HG03457 (cell line): Measurements from ENCODE around the gene LIPE.

Source experiments
- ATAC-seq: cut with Tn5 transposase; IDR thresholded peaks from one replicate; pipeline ENCODE4 v1.9.1; 2021; ENCODE audit warnings: moderate number of reproducible peaks; ENCODE audit not compliant: unreplicated experiment

LIPE gene

DNA sequence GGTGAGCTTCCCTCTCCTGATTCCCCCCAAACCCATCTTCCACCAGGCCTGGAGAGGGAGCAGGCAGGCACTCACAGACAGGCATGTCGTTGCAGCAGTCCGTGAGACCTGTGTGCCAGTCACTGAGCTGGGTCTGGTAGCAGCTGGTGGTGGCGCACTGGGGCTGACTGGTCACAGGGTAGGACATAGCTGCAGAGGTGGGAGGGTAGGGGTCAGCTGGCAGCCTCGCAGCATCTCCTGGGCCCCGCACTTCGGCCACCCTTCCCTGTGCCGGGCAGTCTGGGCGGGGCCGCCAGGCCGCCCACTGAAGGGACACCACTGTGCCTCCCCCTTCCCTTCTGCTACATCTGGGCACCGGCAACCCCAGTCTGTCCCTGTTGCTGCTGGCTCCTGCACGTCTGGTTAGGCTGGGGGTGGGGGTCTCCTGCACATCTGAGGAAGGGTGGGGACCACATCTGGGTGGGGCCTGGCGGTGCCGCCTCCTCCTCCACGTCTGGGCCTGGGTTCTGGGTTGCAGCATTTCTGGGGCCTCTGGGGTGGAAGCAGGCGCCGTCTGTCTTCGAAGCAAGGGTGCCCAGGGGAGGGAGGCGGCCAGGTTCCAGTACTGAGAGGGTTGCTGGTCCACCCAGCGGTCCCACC is 38.2 kb downstream of the LIPE start:
- ATAC-seq, result no peak

DNA sequence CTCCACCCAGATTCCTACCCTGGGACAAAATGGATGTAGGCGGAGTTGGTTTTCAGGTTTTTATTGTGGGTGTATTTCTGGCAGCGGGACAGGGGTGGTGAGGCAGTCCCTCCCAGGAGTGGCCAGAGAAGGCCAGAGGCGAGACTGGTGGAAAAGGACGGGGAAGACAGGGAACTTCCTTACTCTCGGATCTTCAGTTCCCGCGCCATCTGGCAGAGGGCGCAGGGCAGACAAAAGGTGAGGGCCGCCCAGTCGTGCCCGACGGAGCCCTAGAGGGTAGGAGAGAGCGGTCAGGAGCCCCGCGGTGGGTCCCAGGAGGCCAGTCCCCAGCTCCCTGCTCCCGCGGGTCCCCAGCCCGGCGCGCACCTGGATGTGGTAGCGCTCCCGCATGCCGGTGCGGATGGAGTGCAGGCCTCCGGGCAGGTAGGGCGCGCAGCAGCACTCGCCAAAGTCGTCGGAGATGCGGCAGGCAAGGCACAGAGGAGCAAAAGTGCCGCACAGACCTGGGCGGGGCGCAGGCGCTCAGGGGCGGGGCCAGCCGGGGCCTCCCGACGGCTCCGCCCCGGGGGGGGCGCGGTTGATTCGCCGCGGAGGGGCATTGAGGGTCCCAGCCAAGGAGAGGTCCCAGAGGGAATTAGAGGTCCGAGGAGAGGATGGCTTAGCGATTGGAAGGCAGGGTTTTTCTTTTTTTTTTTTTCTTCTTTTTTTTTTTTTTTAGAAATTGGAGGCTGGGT is 40.0 kb downstream of the LIPE start:
- no peak for ATAC-seq

DNA sequence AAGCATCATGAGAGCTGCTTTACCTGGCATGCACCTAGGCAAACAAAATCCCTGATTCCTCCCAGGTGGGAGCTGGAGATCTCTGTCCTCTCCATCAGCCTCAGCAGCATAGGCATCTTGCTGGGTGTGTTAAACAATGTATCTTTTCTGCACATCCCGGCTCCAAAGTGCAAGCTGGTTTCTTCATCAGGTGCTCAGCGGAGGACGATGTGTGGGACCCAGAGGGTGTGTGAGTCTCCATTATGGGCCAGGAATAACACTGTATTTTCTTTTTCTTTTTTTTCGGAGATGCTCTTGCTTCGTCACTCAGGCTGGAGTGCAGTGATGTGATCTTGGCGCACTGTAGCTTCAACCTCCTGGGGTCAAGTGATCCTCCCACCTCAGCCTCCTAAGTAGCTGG is 47.0 kb downstream of the LIPE start:
- no peak for ATAC-seq

DNA sequence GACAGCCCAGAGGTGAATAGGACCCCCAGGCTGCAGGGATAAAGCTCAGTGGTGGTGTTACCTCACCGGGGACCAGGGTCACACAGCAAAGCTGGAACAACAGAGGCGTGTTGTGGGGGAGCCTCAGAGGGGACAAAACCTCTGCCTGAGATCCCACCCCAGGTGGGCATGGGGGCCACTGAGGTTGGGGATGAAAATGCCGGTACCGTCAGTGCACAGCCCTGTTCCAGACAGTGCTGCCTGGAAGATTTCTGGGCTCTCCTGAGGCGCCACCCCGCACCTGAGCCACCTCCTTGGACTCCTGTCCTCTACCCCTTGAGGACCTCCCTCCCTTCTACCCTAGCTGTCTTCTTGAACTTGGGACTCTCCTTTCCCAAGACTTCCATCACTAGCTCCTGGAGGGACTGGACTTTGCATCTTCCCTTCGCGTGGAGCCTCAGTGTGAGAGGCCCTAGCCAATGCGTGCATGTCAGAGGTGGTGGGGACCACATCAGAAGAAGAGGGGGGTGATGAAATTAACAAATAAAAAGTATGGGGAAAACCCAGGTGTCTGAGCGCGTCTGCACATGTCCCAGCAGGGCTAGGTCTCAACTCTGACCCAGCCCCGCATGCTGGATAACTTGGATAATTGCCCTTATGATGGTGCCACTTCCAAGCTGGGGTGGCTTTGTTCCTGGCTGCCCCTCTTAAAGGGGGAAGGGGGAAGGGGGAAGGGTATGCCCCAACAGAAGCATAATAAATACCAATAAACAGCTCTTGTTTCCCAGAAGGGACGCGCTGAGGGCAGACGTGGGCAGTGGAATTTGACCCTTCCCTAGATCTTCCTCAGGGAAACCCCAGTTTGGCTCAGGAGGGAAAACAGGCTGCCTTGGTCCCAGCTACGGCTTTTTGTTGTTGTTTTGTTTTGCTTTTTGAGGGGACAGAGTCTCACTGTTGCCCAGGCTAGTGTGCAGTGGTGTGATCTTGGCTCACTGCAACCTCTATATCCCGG is 48.7 kb downstream of the LIPE start:
- no peak for ATAC-seq

DNA sequence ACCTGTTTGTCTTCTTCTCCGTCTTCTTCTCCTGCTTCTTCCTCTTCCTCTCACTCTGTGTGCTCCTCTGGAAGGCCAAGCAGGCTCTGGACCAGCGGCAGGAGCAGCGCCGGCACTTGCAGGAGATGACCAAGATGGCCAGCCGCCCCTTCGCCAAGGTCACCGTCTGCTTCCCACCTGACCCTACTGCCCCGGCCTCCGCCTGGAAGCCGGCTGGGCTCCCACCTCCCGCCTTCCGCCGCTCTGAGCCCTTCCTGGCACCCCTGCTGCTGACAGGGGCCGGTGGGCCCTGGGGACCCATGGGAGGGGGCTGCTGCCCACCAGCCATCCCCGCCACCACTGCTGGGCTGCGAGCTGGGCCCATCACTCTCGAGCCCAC is 51.0 kb downstream of the LIPE start:
- no peak for ATAC-seq

- ATAC-seq, result no peak
Observed at GRCh38 chr19:42375415-42376176, 51.6 kb downstream of the LIPE start.

DNA sequence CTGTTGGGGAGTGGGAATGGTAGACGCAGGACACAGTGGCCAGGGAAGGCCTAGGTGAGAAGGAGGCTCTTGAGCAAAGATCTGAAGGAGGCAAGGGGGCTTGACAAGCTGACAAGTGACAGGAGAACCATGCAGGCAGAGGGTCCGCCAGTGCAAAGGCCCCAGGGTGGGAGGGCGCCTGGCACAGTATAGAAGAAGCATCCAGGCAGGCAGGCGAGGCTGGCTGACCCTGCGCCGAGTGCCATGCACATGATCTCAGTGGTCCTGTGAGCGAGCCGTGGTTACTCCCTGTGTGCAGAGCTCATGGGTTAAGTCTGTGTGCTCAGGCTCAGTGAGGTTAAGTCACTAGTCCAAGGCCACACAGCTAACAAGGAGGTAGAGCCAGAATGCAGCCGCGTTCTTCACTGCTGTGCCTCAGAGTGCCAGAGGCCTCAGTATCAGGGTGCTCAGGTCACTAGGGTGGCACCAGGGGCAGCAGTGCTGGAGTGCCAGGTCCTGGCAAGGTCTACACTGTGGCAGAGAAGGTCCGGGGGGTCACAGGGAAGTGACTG is 52.3 kb downstream of the LIPE start:
- ATAC-seq, result no peak

DNA sequence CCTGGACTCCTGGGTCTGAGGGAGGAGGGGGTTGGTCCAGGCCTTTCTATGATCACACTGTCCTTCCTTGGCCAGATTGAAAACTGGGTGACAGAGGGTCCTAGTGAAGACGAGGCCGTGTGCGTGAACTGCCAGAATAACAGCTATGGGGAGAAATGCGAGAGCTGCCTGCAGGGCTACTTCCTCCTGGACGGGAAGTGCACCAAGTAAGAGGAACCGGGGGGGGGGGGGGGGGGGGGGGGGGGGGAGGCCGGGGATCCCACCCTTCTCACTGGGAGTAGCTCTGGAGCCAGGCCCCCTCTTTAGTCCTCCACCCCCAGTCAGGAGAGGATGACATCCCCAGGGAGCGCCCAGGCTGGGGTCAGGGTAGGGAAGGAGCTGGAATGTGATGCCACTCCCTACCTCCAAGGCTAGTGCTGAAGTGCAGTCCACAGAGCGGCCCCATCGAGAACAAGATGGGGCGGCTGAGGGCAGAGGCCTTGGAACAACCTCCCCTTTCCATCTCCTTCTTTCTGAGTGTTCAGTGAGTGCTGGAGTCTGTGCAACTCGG is 56.5 kb downstream of the LIPE start:
- no peak for ATAC-seq

- no peak for ATAC-seq
Observed at GRCh38 chr19:42370068-42370520, 57.1 kb downstream of the LIPE start.

DNA sequence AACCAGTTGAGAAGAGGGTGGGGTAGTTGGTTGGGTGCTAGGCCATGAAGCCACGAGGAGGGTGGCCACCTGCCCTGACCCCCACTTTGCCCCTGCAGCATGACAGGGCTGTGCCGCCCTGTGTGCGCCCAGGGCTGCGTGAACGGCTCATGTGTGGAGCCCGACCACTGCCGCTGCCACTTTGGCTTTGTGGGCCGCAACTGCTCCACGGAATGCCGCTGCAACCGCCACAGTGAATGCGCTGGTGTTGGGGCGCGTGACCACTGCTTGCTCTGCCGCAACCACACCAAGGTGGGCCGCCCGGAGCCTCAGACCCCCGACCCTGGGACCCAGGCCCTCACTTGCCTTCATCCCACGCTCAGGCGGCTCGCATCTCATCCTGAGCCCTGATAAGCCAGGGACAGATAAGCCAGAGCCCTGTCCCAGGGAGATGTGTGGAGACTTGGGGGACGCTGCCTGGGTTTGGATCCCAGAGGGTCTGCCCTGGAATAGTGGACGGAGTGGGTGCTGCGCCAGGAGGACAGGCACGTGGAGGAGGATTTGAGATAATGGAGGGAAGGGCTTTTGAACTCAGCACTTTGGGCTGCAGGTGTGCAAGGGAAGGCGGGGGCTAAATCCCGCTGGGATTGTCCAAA is 57.6 kb downstream of the LIPE start:
- ATAC-seq, result no peak

DNA sequence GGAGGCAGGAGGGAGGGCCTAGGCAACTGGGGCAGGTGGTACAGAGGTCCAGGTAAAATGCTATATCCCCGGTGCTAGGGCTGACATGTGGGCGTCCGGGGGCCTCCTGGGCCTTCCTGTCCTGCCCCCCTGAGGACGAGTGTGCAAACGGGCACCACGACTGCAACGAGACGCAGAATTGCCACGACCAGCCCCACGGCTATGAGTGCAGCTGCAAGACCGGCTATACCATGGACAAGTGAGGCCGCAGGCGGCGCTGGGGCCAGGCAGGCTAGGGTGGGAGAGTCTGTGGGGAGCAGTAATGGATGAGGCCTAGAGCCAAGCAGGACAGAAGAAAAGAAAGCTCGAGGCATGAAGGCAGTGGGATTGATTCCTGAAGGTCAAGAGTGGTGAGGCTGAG is 58.4 kb downstream of the LIPE start:
- no peak for ATAC-seq

DNA sequence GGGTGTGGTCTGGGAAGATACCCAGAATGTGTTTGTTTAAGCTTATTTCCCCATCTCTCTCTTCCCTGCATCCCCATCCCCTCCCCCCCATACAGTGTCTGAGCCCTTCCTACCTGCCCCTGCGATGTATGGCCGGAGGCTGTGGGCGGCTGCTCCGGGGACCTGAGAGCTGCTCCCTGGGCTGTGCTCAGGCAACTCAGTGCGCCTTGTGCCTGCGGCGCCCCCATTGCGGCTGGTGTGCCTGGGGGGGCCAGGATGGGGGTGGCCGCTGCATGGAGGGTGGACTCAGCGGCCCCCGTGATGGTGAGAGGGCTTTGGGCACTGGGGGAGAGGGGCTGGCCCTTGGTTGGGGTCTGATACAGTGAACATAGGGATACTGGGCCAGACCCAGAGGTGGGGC is 58.8 kb downstream of the LIPE start:
- ATAC-seq, result no peak

- ATAC-seq, result no peak
Observed at GRCh38 chr19:42367929-42368328, 59.3 kb downstream of the LIPE start.

DNA sequence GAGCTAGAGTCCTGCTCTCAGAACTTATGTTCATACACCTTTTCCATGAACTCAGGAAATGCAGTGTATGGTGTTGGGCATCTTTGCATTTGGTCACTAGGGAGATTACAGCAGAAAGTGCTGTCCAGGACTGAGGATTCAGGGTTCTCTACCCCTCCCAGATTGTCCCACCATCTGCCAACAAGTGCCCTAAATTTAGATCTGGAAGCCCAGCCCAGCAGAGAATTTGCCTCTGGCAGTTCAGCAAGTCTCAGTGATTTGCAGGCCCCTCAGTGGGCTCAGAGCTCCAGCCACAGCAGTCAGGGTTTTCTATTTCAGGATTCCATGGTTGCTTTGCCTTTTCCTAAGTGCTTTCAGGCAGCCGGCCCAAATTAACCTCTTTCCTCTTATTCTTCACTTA is 60.5 kb downstream of the LIPE start:
- no peak for ATAC-seq

DNA sequence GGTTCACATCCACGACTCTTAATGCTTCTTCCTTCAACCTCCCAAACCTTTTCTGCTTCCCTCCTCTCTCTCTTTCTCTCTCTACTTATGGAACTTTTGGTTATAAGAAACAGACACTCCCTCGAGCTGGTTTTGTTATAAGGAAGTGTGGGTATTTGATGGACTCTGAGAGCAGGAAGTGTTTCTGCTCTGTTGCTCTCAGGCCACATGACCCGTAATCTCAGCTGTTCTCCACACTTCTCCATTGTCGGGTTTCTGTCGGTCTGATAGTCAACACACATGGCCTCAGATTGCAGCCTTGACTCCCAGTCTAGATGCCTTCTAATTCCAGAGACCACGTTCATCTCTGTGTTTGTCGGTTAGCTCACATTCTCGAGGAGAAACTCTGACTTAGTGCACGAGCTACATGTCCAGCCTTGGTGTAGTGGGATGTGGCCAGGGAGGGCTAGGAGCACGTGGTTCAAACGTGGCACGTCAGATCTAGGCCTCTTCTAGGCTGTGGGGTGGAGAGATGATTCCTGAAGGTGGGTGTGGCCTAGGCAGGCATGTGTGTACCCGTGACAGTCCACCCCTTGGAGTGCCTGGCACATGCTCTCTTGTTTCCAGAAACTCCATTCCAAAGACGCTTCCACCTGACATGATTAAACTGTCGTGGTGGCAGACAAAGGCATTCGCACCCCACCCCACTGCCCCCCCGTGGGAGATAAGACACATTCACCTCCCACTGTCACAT is 63.4 kb downstream of the LIPE start:
- no peak for ATAC-seq

- ATAC-seq, result no peak
Observed at GRCh38 chr19:42362891-42363440, 64.2 kb downstream of the LIPE start.

DNA sequence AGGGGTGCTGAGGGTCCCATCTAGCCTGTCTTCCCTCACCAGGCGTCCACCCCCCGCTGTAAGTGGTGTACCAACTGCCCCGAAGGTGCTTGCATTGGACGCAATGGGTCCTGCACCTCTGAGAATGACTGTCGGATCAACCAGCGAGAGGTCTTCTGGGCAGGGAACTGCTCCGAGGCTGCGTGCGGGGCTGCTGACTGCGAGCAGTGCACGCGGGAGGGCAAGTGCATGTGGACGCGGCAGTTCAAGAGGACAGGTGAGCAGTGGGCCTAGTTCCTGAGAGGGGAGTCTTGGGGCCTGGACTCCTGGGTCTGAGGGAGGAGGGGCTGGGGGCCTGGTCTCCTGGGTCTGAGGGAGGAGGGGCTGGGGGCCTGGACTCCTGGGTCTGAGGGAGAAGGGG is 64.8 kb downstream of the LIPE start:
- no peak for ATAC-seq

GRCh38 chr19:42361545-42361910 is 65.7 kb downstream of the LIPE start:
- no peak for ATAC-seq
